Mucosa of stomach (tissue), 1 donor: Measurements from ENCODE around the gene GRK2.
"Not testable (repeated sequence)": the region's sequence is repeated elsewhere in the genome, so short reads cannot be mapped to it uniquely, and the experiment has no call there.

ENCODE experiments used
- H3K27me3 ChIP-seq: one replicate; pipeline ENCODE4 v1.7.0; 2013; ENCODE audit warnings: mild to moderate bottlenecking, low read length; ENCODE audit not compliant: control insufficient read depth, insufficient read depth
- H3K36me3 ChIP-seq: one replicate; pipeline ENCODE4 v1.7.0; 2013; ENCODE audit warnings: low read length; ENCODE audit not compliant: control insufficient read depth, insufficient read depth
- H3K4me1 ChIP-seq: one replicate; pipeline ENCODE4 v1.7.0; 2013; ENCODE audit warnings: mild to moderate bottlenecking, low read length; ENCODE audit not compliant: control insufficient read depth, insufficient read depth
- H3K4me3 ChIP-seq: one replicate; pipeline ENCODE4 v1.7.0; 2013; ENCODE audit warnings: low read length
- H3K9ac ChIP-seq: one replicate; pipeline ENCODE4 v1.7.0; 2013; ENCODE audit warnings: mild to moderate bottlenecking, low read length, moderate library complexity
- H3K9me3 ChIP-seq: one replicate; pipeline ENCODE4 v1.7.0; 2013; ENCODE audit warnings: mild to moderate bottlenecking, low read length, moderate library complexity; ENCODE audit not compliant: control insufficient read depth
- donor health status: Pancreatic carcinoma.

The GRK2 gene

DNA sequence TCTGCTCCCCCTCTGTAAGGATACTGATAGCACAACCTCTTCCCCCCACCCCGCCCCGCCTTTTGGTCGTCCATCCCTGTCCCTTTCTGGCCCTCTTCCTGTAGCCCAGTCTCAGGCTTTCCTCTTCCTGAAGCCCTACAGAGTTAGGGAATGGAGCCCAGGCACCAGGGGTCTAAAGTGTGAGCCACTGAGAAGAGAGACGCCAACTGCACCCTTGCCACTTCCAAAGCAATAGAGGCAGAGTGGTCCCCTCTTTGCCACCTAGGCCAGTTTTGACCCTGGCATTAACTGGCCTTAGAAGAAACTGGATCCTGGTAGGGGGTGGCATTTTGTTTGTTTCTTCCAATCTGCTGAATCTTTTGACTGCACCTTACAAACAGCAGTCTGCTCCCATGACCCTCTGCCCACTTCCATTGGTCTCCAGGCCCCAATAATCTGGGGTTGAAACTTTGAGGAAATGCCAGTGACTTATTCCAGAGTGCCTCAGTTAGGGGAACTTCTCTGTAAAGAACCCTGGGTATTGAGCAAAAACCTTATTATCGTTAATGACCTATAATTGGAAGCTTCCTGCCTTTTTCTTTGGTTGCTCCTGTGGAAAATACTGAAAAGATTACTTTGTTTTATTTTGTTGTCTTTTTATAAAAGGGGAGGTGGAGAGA lies 9.7 kb upstream of the GRK2 start:
- no peaks in the 10 kb centered on the region for H3K27me3 ChIP-seq
- no peaks in the 10 kb centered on the region for H3K9me3 ChIP-seq
- peaks cover 31% of the 10 kb centered on the region for H3K36me3 ChIP-seq
- no peak overlapping the region for H3K9ac ChIP-seq
- H3K4me1 ChIP-seq, result peaks cover 28% of the 10 kb centered on the region
- no peak overlapping the region for H3K4me3 ChIP-seq

DNA sequence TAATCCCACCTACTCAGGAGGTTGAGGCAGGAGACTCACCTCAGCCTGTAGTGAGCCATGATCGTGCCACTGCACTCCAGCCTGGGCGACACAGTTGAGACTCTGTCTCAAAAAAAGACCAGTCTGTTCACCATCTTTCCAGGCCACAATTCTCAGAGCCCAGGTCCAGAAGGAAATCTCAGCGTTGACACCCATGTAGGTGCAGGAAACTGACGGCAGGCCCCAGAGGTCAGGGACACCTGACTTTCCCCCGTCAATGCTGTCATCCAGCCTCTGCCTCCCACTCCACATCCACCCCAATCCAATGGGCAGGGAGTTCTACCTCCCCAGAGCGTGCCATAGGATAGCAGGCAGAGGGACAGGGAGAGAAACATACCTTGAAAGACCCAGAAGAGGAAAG lies 5.9 kb upstream of the GRK2 start:
- Histone ChIP-seq H3K27me3 (no peaks in the 10 kb centered on the region), H3K4me3 (no peak overlapping the region), H3K9ac (no peak overlapping the region), H3K9me3 (no peaks in the 10 kb centered on the region), H3K4me1 (peaks cover 16% of the 10 kb centered on the region), H3K36me3 (peaks cover 5% of the 10 kb centered on the region)

DNA sequence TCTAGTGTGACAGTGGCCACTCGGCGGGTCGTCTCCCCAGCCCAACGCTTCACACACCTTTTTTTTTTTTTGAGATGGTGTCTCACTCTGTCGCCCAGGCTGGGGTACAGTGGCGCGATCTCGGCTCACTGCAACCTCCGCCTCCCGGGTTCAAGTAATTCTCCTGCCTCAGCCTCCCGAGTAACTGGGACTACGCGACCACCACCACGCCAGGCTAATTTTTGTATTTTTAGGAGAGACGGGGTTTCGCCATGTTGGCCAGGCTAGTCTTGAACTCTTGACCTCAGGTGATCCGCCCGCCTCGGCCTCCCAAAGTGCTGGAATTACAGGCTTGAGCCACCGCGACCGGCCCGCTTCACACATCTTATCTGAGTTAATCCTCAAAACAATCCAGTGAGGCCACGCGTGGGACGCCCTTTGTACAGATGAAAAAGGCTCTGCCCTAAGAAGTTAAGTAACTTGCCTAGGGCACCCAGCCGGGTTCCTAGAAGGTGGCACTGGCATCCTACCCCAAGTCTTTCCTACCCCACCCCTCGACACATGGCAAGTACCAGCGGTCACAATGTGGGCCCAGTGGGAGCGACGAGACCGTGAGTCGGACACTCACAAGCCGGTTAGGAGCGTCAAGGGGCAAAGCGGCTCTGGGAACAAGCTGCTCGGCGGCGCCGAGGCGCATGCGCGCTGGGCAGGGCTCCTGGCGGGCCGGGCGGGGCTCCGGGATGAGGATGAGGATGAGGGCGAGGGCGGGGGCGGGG lies 5.2 kb upstream of the GRK2 start:
- H3K9me3 ChIP-seq, H3K27me3 ChIP-seq, H3K36me3 ChIP-seq, H3K4me3 ChIP-seq: not testable (repeated sequence)
- Histone ChIP-seq H3K9ac (peak overlapping the region; percentile 52), H3K4me1 (peaks cover 22% of the 10 kb centered on the region)

DNA sequence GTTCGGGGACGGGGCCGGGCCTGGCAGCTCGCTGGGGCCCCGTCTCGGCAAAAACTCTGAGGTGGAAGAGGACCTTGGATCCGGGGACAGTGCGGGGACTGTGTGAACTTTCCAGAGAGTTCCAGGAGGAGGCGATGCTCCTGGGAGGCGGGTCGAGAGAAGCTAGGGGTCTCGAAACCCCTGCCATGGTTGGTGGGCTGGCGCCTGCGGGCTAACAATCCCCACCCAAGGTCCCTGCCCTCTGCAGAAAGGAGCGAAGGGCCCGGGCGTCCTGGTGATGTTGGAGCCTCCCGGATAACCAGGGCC lies 4.7 kb upstream of the GRK2 start:
- H3K9ac ChIP-seq, result no peak overlapping the region
- peaks cover 22% of the 10 kb centered on the region for H3K4me1 ChIP-seq
- no peak overlapping the region for H3K4me3 ChIP-seq
- no peaks in the 10 kb centered on the region for H3K27me3 ChIP-seq
- H3K36me3 ChIP-seq, result no peaks in the 10 kb centered on the region
- H3K9me3 ChIP-seq, result no peaks in the 10 kb centered on the region

- Histone ChIP-seq H3K27me3 (no peaks in the 10 kb centered on the region), H3K4me3 (no peak overlapping the region), H3K9me3 (no peaks in the 10 kb centered on the region), H3K9ac (no peak overlapping the region), H3K36me3 (no peaks in the 10 kb centered on the region), H3K4me1 (peaks cover 22% of the 10 kb centered on the region)
Observed at GRCh38 chr11:67261946-67262681, 4.2 kb upstream of the GRK2 start.

GRCh38 chr11:67262731-67263675 lies 3.3 kb upstream of the GRK2 start:
- Histone ChIP-seq H3K4me1 (peaks cover 28% of the 10 kb centered on the region), H3K27me3 (no peaks in the 10 kb centered on the region), H3K9ac (no peak overlapping the region), H3K9me3 (no peaks in the 10 kb centered on the region), H3K36me3 (no peaks in the 10 kb centered on the region), H3K4me3 (no peak overlapping the region)

DNA sequence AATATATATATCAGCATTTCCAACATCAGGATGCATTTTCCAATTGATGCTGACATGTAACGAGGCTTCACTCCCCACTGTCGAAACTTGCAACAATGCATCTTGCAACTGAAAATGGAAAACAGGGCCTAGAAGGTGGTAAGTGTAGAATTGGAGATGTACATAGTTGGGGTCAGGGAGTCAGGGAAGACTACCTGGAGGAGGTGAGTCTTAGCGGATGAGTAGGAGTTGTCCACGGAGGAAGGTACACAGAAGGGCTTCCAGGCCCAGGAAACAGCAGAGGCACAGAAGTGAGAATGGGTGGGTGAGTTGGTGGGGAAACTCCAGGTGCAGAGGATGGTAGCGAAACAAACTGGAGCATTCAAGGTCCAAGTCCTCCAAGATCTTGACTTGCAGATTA lies 2.0 kb upstream of the GRK2 start:
- Histone ChIP-seq H3K27me3 (no peaks in the 10 kb centered on the region), H3K4me3 (no peak overlapping the region), H3K36me3 (no peaks in the 10 kb centered on the region), H3K9ac (no peak overlapping the region), H3K9me3 (no peaks in the 10 kb centered on the region), H3K4me1 (peaks cover 40% of the 10 kb centered on the region)

DNA sequence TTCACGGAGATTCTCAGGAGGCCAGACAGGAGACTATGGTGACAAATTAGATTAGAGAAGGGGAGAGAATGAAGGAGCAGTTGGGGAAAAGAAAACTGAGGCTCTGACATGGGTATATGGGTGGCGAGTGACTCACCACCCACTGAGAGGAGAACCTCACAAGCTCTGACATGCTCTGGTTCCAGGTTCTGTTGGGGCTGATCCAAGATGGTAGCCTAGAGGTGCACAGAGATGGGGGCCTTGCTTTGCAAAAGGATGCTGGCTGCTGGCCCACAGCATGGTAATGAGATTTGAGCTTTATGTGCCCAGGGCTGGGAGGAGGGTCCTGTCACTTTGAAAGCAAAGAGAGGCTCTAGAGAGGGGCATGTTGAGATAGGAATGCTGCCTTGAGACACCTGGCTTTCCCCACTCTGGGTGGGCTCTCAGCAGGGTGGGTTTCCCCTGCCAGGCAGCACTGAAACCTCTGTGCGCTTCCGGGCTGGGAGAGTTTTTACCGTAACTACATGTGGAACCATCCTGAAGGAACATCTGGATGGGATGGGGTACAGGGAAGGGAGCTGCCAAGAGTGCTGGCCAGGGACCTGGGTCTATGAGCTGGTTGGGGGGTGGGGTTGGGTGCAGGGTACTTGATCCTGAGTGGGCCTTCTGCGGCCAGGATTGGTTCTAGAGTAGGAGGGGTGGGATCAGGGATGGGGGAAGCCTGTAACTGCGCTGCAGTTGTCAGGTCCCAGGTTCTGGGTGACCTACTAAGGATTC lies 1.2 kb upstream of the GRK2 start:
- H3K9ac ChIP-seq, result no peak overlapping the region
- H3K27me3 ChIP-seq, result no peaks in the 10 kb centered on the region
- peaks cover 48% of the 10 kb centered on the region for H3K4me1 ChIP-seq
- H3K4me3 ChIP-seq, result no peak overlapping the region
- no peaks in the 10 kb centered on the region for H3K9me3 ChIP-seq
- H3K36me3 ChIP-seq, result no peaks in the 10 kb centered on the region

DNA sequence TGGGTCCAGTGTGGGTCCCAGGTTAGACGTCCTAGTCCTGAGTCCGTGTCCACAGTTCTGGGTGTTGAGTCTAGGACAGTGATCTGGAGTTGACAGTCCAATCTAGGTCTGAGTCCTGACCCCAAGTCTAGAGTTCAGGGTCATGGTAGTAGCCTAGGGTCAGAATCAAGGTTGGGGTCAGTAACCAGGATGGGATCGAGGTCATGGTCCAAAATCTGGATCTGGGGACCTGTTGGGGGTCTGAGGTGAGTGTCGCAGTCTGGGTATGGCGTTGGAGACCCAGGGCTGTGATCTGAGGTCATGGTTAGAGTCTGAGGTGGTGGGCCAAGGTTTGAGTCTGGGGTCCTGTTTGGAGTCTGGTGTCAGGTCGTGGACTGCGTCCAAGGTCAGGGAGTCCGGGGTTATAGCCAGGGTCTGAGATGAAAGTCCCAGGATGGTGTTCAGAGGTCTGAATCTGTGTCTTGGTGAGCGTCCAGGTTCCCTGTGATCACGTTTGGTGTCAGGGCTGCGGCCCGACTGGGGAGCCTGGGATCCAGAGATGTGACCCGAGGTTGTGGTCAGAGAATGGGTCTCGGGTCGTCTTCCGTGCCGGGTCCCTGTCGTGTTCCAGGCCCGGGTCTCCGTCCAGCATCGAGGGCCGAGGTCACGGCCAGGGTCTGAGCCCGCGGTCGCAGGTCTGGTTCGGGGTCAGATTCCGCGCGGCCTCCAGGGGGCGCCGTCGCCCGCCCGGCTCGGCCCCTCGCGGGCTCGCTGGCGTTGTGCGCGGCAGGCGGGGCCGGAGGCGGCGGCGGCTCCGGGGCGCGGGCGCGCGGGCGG lies 432 bp upstream of the GRK2 start:
- H3K27me3 ChIP-seq, result no peaks in the 10 kb centered on the region
- peak overlapping the region; percentile 69 for H3K9ac ChIP-seq
- no peak overlapping the region for H3K4me3 ChIP-seq
- peaks cover 56% of the 10 kb centered on the region for H3K4me1 ChIP-seq
- H3K9me3 ChIP-seq, result no peaks in the 10 kb centered on the region
- H3K36me3 ChIP-seq, result no peaks in the 10 kb centered on the region

GRCh38 chr11:67267188-67268080 lies 1.2 kb downstream of the GRK2 start:
- no peaks in the 10 kb centered on the region for H3K27me3 ChIP-seq

More at GRCh38 chr11:67267188-67268080, 1.2 kb downstream of the GRK2 start:
- peak overlapping the region; percentile 91 for H3K9ac ChIP-seq
- peak overlapping the region; percentile 82 for H3K4me3 ChIP-seq
- H3K36me3 ChIP-seq, result no peaks in the 10 kb centered on the region
- peaks cover 66% of the 10 kb centered on the region for H3K4me1 ChIP-seq
- no peaks in the 10 kb centered on the region for H3K9me3 ChIP-seq
